ENCODE measurements around the gene RHOV. TPM values are rescaled to one million over a fixed set of nuclear protein-coding genes. Genes with fewer than 3 reads are reported as not detected.

The RHOV gene
- total RNA-seq, 2 experiments from 2014 or later: not detected

DNA sequence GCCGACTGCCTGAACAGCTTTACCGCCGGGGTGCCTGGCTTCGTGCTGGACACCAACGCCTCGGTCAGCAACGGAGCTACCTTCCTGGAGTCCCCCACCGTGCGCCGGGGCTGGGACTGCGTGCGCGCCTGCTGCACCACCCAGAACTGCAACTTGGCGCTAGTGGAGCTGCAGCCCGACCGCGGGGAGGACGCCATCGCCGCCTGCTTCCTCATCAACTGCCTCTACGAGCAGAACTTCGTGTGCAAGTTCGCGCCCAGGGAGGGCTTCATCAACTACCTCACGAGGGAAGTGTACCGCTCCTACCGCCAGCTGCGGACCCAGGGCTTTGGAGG is 29.4 kb downstream of the RHOV start:
- no peaks in the 10 kb centered on the region for H3K36me3 Mint-ChIP-seq
- ATAC-seq (peak; percentile 68), DNase-seq (peak; percentile 59)
- peak overlapping the region; percentile 78 for H3K4me3 Mint-ChIP-seq
- H3K27me3 Mint-ChIP-seq: peaks cover 22% of the 10 kb centered on the region
- H3K9me3 Mint-ChIP-seq (ENCODE audit: low read depth): no peaks in the 10 kb centered on the region
- H3K4me1 Mint-ChIP-seq: peaks cover 25% of the 10 kb centered on the region
- no peak overlapping the region for H3K27ac Mint-ChIP-seq
- CTCF ChIA-PET: interaction anchor here (0.7 to 4.0 kb wide), 7 partner anchors 9 to 142 kb away, joined by 3 to 37 read pairs (median 4); partner anchors contain the start of gene VPS18

- Mint-ChIP-seq H3K27me3 (peaks cover 22% of the 10 kb centered on the region), H3K4me3 (peak within 1 kb of the TSS; percentile 78), H3K36me3 (no peaks in the 10 kb centered on the region), H3K9me3 (ENCODE audit: low read depth) (no peaks in the 10 kb centered on the region), H3K4me1 (peaks cover 25% of the 10 kb centered on the region), H3K27ac (no peak within 1 kb of the TSS)
- DNase-seq: peak; percentile 54
- CTCF ChIA-PET: interaction anchor here (0.7 to 4.0 kb wide), 6 partner anchors 9 to 141 kb away, joined by 3 to 37 read pairs (median 4); partner anchors contain the start of gene VPS18
- peak; percentile 72 for ATAC-seq
Measured at GRCh38 chr15:40843885-40844695, 29.9 kb downstream of the RHOV start, which contains the start of gene SPINT1. TSS of gene SPINT1 (plus strand) at chr15:40844048. CDS start at chr15:40844555, 507 bp downstream.

DNA sequence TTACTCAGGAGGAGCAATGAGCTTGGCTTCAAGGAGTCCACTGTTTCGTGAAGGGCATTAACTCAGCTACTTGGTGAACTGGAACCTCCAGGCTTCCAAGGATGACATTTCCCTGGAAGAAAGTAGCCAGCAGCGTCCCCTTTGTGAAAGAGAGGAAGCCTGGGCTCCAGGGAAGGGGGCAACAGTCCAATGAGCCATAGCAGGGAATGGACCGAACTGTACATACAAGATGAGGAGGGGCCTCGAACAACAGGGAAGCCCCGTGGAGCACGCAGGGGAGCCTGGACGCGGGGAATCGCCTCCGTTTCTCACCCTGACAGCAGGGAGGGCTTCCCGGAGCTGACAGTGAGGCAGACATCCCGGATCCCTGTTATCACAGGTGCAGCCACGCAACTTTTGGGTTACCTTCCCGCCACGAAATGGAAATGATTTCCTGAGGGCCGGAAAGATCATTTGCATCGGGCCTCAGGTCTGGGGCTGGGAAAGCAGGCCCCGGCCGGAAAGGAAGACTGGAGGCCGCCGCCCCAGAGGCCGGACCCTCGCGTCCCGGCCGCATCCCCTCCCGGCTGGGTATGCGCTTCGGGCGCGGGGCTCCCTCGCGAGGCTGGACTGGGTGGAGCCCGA is 30.7 kb downstream of the RHOV start:
- CTCF ChIA-PET: interaction anchor here (0.7 to 4.0 kb wide), 6 partner anchors 8 to 51 kb away, joined by 3 to 37 read pairs (median 4); partner anchors contain the start of gene VPS18
- Mint-ChIP-seq H3K36me3 (no peaks in the 10 kb centered on the region), H3K4me3 (peak overlapping the region; percentile 59), H3K9me3 (ENCODE audit: low read depth) (no peaks in the 10 kb centered on the region), H3K27ac (no peak overlapping the region), H3K27me3 (peaks cover 22% of the 10 kb centered on the region), H3K4me1 (peaks cover 25% of the 10 kb centered on the region)
- no peak for ATAC-seq
- no peak for DNase-seq

GRCh38 chr15:40841741-40842140 is 32.3 kb downstream of the RHOV start:
- Mint-ChIP-seq H3K27ac (no peak overlapping the region), H3K27me3 (peaks cover 22% of the 10 kb centered on the region), H3K9me3 (ENCODE audit: low read depth) (no peaks in the 10 kb centered on the region), H3K4me1 (peaks cover 16% of the 10 kb centered on the region), H3K36me3 (no peaks in the 10 kb centered on the region), H3K4me3 (no peak overlapping the region)
- CTCF ChIA-PET: interaction anchor here (1.0 to 4.0 kb wide), 2 partner anchors 16 to 50 kb away, joined by 3 to 37 read pairs; no protein-coding TSS in a partner anchor
- DNase-seq (no peak), ATAC-seq (no peak)

DNA sequence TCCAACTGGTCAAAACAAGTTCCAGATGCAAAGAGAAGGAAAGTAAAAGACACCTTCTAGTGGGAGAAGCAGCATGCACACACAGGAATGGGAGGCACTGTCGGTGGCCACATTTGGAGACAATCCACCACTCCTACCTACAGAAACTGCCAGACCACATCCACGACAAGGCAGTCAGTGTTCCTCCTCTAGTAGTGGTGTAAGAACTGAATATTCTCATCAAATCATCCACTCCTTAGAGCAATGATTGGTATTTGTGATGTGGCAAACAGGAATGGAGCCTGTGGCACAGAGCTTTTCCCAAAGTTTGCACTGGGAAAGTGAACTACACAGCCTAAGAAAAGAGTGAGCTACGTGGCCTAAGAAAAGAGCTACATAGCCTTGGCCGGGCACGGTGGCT is 35.3 kb downstream of the RHOV start:
- ATAC-seq (no peak), DNase-seq (no peak)
- no peaks in the 10 kb centered on the region for H3K36me3 Mint-ChIP-seq
- CTCF ChIA-PET: interaction anchor here (0.9 kb wide), 1 partner anchor 54 kb away, joined by 3 read pairs; no protein-coding TSS in a partner anchor
- no peaks in the 10 kb centered on the region for H3K9me3 Mint-ChIP-seq (ENCODE audit: low read depth)
- no peak overlapping the region for H3K4me3 Mint-ChIP-seq
- no peak overlapping the region for H3K27ac Mint-ChIP-seq
- H3K27me3 Mint-ChIP-seq: peaks cover 15% of the 10 kb centered on the region
- H3K4me1 Mint-ChIP-seq: peaks cover 4% of the 10 kb centered on the region

GRCh38 chr15:40836020-40836419 is 38.0 kb downstream of the RHOV start:
- H3K4me3 Mint-ChIP-seq: no peak overlapping the region
- no peaks in the 10 kb centered on the region for H3K36me3 Mint-ChIP-seq
- ATAC-seq (no peak), DNase-seq (no peak)
- H3K9me3 Mint-ChIP-seq (ENCODE audit: low read depth): no peaks in the 10 kb centered on the region
- no peaks in the 10 kb centered on the region for H3K4me1 Mint-ChIP-seq
- CTCF ChIA-PET: interaction anchor here (0.6 to 0.9 kb wide), 3 partner anchors 8 to 23 kb away, joined by 3 to 4 read pairs (median 4); partner anchors contain the start of gene SPINT1
- no peak overlapping the region for H3K27ac Mint-ChIP-seq
- no peaks in the 10 kb centered on the region for H3K27me3 Mint-ChIP-seq

DNA sequence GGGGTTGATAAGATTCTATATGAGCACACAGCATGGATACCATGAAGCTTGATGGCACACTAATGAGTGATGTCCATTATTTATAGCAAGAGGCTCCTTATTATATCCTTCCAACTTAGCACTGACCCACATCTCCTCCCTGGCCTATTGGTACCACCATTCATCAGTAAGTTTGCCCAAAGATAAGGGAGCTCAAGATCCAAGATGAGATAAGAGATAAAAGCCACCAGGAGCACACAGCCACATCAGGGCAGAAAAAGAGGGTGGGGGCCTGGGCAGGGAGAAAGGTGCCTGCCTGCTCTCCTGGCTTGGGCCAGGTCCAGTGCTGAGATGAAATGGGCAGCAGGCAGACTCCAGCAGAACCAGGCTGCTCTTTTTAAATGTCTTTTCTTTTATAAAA is 41.1 kb downstream of the RHOV start:
- ATAC-seq: no peak
- H3K4me3 Mint-ChIP-seq: no peak overlapping the region
- no peaks in the 10 kb centered on the region for H3K4me1 Mint-ChIP-seq
- peaks cover 3% of the 10 kb centered on the region for H3K27me3 Mint-ChIP-seq
- CTCF ChIA-PET: interaction anchor here (0.9 to 1.0 kb wide), 2 partner anchors 25 to 26 kb away, joined by 3 read pairs; no protein-coding TSS in a partner anchor
- no peaks in the 10 kb centered on the region for H3K9me3 Mint-ChIP-seq (ENCODE audit: low read depth)
- no peaks in the 10 kb centered on the region for H3K36me3 Mint-ChIP-seq
- no peak for DNase-seq
- no peak overlapping the region for H3K27ac Mint-ChIP-seq

GRCh38 chr15:40831861-40832260 is 42.2 kb downstream of the RHOV start:
- H3K4me3 Mint-ChIP-seq: no peak overlapping the region
- ATAC-seq: no peak
- no peaks in the 10 kb centered on the region for H3K9me3 Mint-ChIP-seq (ENCODE audit: low read depth)
- H3K27ac Mint-ChIP-seq: no peak overlapping the region
- no peaks in the 10 kb centered on the region for H3K36me3 Mint-ChIP-seq
- peaks cover 3% of the 10 kb centered on the region for H3K27me3 Mint-ChIP-seq
- no peak for DNase-seq
- H3K4me1 Mint-ChIP-seq: no peaks in the 10 kb centered on the region
- CTCF ChIA-PET: interaction anchor here (1.0 kb wide), 1 partner anchor 27 kb away, joined by 3 read pairs; no protein-coding TSS in a partner anchor

- ATAC-seq: no peak
- no peak overlapping the region for H3K4me3 Mint-ChIP-seq
- no peaks in the 10 kb centered on the region for H3K4me1 Mint-ChIP-seq
- CTCF ChIA-PET: no interaction called here
- H3K27ac Mint-ChIP-seq: no peak overlapping the region
- H3K27me3 Mint-ChIP-seq: peaks cover 8% of the 10 kb centered on the region
- no peaks in the 10 kb centered on the region for H3K9me3 Mint-ChIP-seq (ENCODE audit: low read depth)
- DNase-seq: no peak
- no peaks in the 10 kb centered on the region for H3K36me3 Mint-ChIP-seq
Measured at GRCh38 chr15:40830884-40831283, 43.1 kb downstream of the RHOV start.

- Mint-ChIP-seq H3K9me3 (ENCODE audit: low read depth) (no peaks in the 10 kb centered on the region), H3K36me3 (no peaks in the 10 kb centered on the region), H3K27me3 (peaks cover 10% of the 10 kb centered on the region), H3K4me3 (no peak overlapping the region), H3K27ac (no peak overlapping the region), H3K4me1 (peaks cover under 1% of the 10 kb centered on the region)
- ATAC-seq: no peak
- CTCF ChIA-PET: interaction anchor here (0.7 kb wide), 1 partner anchor 17 kb away, joined by 3 read pairs; no protein-coding TSS in a partner anchor
- DNase-seq: no peak
Measured at GRCh38 chr15:40829115-40829514, 44.9 kb downstream of the RHOV start.

DNA sequence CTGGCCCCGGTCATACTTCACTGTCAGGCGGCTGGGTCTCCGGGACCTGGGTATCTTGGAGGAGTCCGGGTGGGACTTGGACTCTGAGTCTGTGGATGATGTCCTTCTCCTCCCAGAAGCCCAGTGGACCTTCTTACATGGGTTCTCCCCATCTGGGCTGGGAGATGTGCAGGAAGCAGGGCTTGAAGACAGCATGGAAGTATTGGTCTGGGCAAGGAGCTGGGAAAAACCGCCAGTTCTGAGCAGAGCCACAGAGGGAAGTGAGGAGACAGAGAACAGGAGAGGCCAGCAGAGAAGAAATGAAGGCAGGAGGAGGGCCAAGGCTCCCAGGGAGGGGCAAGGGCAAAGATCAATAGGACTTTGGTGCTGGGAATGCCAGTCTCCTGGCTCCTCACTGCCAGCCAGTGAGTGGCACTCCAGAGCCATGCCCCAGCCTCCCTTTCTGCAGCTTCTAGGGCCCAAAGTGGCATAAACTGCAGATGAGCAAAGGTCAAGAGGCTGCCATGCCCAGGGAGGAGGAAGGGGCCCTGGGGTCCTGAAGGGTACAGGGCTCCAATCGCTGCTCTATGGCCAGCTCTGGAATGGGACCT is 45.5 kb downstream of the RHOV start, which contains the start of gene PPP1R14D:
TSS of gene PPP1R14D (minus strand) at position 262 of the 590 bp plus-strand sequence. CDS start at position 195, 67 bp downstream.
- ATAC-seq (no peak), DNase-seq (no peak)
- Mint-ChIP-seq H3K4me3 (no peak within 1 kb of the TSS), H3K27ac (no peak within 1 kb of the TSS), H3K36me3 (no peaks in the 10 kb centered on the region), H3K27me3 (peaks cover 12% of the 10 kb centered on the region), H3K4me1 (peaks cover 4% of the 10 kb centered on the region), H3K9me3 (ENCODE audit: low read depth) (no peaks in the 10 kb centered on the region)
- CTCF ChIA-PET: interaction anchor here (1.0 to 1.5 kb wide), 3 partner anchors 11 to 309 kb away, joined by 3 to 6 read pairs (median 5); partner anchors contain the start of gene VPS18

GRCh38 chr15:40826423-40827075 is 47.5 kb downstream of the RHOV start:
- no peak overlapping the region for H3K27ac Mint-ChIP-seq
- H3K27me3 Mint-ChIP-seq: peaks cover 12% of the 10 kb centered on the region
- CTCF ChIA-PET: no interaction called here
- no peaks in the 10 kb centered on the region for H3K36me3 Mint-ChIP-seq
- DNase-seq (no peak), ATAC-seq (no peak)
- H3K9me3 Mint-ChIP-seq (ENCODE audit: low read depth): no peaks in the 10 kb centered on the region
- H3K4me3 Mint-ChIP-seq: no peak overlapping the region
- H3K4me1 Mint-ChIP-seq: peaks cover 4% of the 10 kb centered on the region

All from activated CD8-positive, alpha-beta memory T cell treated with anti-CD3 and anti-CD28 coated beads, Interleukin-2, amount 10 ng/mL, durations not matched to agents 7 days and 5 days (primary cell).